ENCODE results near the gene TMA7.
A peak's percentile ranks its signal among the peaks of the same experiment; 100 is the strongest.

The TMA7 gene

DNA sequence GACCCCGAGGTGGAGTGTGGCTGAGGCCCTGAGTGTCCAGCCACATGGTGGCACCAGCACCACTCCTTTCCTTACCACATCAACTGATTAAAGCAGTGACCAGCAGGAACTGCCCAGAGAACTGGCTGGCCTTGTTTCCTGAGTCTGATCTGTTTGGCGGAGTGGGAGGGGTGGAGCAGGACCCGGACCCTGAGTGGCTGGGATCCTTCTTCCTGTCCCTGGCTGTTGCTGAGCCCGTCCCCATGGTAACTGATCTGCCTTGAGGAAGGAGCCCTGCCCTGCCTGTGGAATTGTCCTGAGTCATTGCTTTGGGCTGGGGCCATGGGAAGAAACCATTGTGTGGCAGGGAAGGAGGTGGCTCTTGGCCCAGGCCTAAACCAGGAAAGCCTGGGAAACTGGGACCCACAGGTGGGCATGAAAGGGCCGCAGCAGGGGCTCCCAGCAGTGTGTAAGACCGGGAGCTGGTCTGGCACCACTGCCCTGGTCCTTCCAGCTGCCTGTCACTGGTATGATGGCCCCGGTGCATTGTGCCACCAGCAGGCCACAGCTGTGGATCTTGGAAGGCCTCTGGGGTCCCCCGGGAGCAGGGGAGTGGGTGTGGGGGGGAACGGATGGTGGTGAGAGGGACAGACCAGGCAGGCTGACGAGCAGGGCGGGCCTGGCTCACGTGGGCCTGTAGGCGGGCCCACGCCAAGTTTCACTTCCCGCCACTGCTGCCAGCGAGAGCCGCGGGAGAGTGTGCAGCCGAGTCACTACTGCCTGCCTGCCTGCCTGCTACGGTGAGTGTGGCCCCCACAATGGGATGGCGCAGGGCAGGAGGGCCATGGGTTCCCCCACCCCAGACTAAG lies 25.7 kb downstream of the TMA7 start:
- H3K9ac ChIP-seq (ENCODE audit: low read depth, low read length), result peak overlapping the region; percentile 80

DNA sequence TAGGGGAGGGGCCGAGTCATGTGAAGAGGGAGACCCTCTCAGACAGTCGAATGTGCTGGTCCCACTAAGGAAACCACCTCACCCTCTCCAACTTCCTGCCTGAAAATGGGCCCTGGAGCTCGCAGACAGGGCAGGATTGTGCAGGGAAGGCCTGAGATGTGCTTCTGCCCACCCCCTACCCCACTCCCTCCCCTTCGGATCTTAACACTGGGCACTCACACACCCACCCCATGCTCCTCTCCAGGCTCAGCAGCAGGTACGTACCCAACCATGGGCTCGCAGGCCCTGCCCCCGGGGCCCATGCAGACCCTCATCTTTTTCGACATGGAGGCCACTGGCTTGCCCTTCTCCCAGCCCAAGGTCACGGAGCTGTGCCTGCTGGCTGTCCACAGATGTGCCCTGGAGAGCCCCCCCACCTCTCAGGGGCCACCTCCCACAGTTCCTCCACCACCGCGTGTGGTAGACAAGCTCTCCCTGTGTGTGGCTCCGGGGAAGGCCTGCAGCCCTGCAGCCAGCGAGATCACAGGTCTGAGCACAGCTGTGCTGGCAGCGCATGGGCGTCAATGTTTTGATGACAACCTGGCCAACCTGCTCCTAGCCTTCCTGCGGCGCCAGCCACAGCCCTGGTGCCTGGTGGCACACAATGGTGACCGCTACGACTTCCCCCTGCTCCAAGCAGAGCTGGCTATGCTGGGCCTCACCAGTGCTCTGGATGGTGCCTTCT lies 26.5 kb downstream of the TMA7 start:
- no peaks in the 10 kb centered on the region for H3K9me3 ChIP-seq (ENCODE audit: control insufficient read depth, insufficient read depth, low read length)
- no peak overlapping the region for H3K4me3 ChIP-seq (ENCODE audit: low read depth, low read length)
- H3K9ac ChIP-seq (ENCODE audit: low read depth, low read length), result peak overlapping the region; percentile 80
- H3K27me3 ChIP-seq (ENCODE audit: control insufficient read depth, insufficient read depth, low read length), result no peaks in the 10 kb centered on the region
- peaks cover 35% of the 10 kb centered on the region for H3K36me3 ChIP-seq (ENCODE audit: control insufficient read depth, insufficient read depth, low read length)
- H3K27ac ChIP-seq (ENCODE audit: low read depth, low read length), result peak overlapping the region; percentile 99
- H3K4me1 ChIP-seq (ENCODE audit: control insufficient read depth, insufficient read depth, low read length), result peaks cover 11% of the 10 kb centered on the region

More for the DNA sequence above, 25.7 kb downstream of the TMA7 start:
- Histone ChIP-seq H3K36me3 (ENCODE audit: control insufficient read depth, insufficient read depth, low read length) (peaks cover 43% of the 10 kb centered on the region), H3K4me3 (ENCODE audit: low read depth, low read length) (no peak overlapping the region), H3K9me3 (ENCODE audit: control insufficient read depth, insufficient read depth, low read length) (no peaks in the 10 kb centered on the region), H3K4me1 (ENCODE audit: control insufficient read depth, insufficient read depth, low read length) (peaks cover 11% of the 10 kb centered on the region), H3K27ac (ENCODE audit: low read depth, low read length) (peak overlapping the region; percentile 99), H3K27me3 (ENCODE audit: control insufficient read depth, insufficient read depth, low read length) (no peaks in the 10 kb centered on the region)

DNA sequence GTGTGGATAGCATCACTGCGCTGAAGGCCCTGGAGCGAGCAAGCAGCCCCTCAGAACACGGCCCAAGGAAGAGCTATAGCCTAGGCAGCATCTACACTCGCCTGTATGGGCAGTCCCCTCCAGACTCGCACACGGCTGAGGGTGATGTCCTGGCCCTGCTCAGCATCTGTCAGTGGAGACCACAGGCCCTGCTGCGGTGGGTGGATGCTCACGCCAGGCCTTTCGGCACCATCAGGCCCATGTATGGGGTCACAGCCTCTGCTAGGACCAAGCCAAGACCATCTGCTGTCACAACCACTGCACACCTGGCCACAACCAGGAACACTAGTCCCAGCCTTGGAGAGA lies 27.0 kb downstream of the TMA7 start:
- H3K9ac ChIP-seq (ENCODE audit: low read depth, low read length), result no peak overlapping the region
- H3K9me3 ChIP-seq (ENCODE audit: control insufficient read depth, insufficient read depth, low read length), result no peaks in the 10 kb centered on the region
- no peak overlapping the region for H3K4me3 ChIP-seq (ENCODE audit: low read depth, low read length)
- peak overlapping the region; percentile 99 for H3K27ac ChIP-seq (ENCODE audit: low read depth, low read length)
- peaks cover 11% of the 10 kb centered on the region for H3K4me1 ChIP-seq (ENCODE audit: control insufficient read depth, insufficient read depth, low read length)
- H3K27me3 ChIP-seq (ENCODE audit: control insufficient read depth, insufficient read depth, low read length), result no peaks in the 10 kb centered on the region
- H3K36me3 ChIP-seq (ENCODE audit: control insufficient read depth, insufficient read depth, low read length), result peaks cover 35% of the 10 kb centered on the region

DNA sequence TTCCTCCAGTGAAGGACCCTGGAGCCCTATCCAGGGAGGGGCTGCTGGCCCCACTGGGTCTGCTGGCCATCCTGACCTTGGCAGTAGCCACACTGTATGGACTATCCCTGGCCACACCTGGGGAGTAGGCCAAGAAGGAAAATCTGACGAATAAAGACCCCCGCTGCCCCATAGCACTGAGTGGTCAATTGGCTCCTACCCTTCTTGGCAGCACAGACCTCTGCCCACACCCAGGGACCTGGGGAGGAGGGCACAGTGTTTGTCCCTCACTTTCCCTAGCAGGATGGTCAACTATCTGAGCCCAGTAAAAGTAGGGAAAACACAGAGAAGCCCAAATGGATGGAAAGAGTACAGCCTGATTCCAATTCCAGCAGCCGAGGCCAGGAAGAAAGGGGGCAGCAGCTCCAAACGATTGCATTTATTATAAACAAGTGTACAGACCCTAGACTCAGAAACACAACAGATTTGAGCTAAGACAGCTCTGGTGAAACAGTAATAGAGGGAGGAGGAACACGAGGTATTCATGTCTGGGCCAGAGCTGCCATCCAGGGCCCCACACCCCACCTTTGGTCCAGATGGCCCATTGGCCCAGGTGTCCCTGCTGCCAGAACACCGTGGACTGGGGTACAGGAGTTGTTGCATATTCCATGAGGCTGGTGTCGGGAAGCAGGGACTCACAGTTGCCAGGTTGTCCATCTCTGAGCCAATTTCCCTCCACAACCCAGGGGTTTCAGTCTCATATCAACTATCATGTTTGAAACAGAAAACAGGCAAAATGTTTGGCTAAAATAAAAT lies 27.6 kb downstream of the TMA7 start:
- peaks cover 35% of the 10 kb centered on the region for H3K36me3 ChIP-seq (ENCODE audit: control insufficient read depth, insufficient read depth, low read length)
- H3K9ac ChIP-seq (ENCODE audit: low read depth, low read length), result no peak overlapping the region
- no peaks in the 10 kb centered on the region for H3K27me3 ChIP-seq (ENCODE audit: control insufficient read depth, insufficient read depth, low read length)
- peaks cover 11% of the 10 kb centered on the region for H3K4me1 ChIP-seq (ENCODE audit: control insufficient read depth, insufficient read depth, low read length)
- H3K9me3 ChIP-seq (ENCODE audit: control insufficient read depth, insufficient read depth, low read length), result no peaks in the 10 kb centered on the region
- H3K4me3 ChIP-seq (ENCODE audit: low read depth, low read length), result no peak overlapping the region
- no peak overlapping the region for H3K27ac ChIP-seq (ENCODE audit: low read depth, low read length)

DNA sequence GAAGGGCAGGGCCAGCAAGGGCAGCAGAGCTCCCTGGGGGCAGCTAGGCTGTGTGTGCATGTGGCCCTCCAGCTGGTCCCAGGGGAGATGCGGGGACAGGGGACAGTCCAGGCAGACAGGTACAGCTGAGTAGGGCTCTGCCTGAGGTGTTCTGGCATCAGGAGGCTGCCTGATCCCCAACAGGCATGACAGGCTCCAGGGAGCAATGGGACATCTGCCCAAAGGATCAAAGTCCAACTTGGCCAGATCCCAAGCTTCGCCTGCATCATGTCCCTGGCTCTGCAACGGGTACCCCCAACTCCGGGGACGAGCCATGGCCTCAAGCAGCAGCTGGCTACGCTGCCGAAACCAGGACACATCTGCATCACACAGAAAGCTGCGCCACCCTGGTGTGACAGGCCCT lies 28.3 kb downstream of the TMA7 start:
- Histone ChIP-seq H3K27me3 (ENCODE audit: control insufficient read depth, insufficient read depth, low read length) (no peaks in the 10 kb centered on the region), H3K4me1 (ENCODE audit: control insufficient read depth, insufficient read depth, low read length) (peaks cover 13% of the 10 kb centered on the region), H3K9me3 (ENCODE audit: control insufficient read depth, insufficient read depth, low read length) (no peaks in the 10 kb centered on the region), H3K27ac (ENCODE audit: low read depth, low read length) (no peak overlapping the region), H3K36me3 (ENCODE audit: control insufficient read depth, insufficient read depth, low read length) (peaks cover 35% of the 10 kb centered on the region), H3K9ac (ENCODE audit: low read depth, low read length) (no peak overlapping the region), H3K4me3 (ENCODE audit: low read depth, low read length) (no peak overlapping the region)

DNA sequence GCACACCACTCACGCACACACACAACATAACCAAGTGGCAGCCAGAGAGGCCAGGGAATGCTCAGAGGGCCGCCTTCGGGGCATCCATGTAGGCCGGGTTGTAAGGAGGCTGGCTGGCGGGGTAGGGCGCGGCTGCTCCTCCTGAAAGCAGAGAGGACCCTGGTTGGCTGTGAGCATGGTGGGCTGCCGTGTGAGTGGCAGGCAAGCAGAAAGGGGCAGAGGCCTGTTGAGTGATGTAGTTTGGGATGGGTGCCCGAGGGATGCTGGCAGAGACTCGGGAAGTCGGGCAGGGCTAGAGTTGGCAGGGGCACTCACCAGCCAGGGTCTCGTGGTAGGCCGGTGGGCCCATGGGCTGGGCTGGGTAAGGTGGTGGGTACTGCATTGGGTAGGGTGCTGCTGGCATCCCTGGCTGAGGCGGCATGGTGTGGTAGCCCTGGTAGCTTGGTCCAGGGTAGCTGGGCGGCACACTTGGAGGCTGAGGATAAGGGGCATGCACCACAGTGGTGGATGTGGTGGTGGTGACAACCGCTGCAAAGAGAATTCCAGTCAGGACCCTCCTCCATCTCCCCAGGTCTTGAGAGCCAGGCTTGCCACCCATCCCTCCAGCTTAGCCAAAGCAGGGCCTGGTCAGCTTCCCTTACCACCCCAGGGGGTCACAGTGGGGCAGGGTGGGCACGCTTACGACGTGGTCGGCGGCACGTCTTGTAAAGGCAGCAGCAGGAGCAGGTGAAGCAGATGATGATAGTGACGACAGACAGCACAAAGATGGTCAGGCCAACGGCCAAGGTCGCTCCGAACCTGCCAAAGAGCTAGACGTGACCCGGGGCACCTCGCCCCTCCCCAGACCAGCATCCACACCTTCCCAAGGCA lies 29.2 kb downstream of the TMA7 start:
- Histone ChIP-seq H3K9ac (ENCODE audit: low read depth, low read length) (no peak overlapping the region), H3K4me1 (ENCODE audit: control insufficient read depth, insufficient read depth, low read length) (peaks cover 17% of the 10 kb centered on the region), H3K4me3 (ENCODE audit: low read depth, low read length) (no peak overlapping the region), H3K27me3 (ENCODE audit: control insufficient read depth, insufficient read depth, low read length) (no peaks in the 10 kb centered on the region), H3K9me3 (ENCODE audit: control insufficient read depth, insufficient read depth, low read length) (no peaks in the 10 kb centered on the region), H3K27ac (ENCODE audit: low read depth, low read length) (no peak overlapping the region), H3K36me3 (ENCODE audit: control insufficient read depth, insufficient read depth, low read length) (peaks cover 35% of the 10 kb centered on the region)

DNA sequence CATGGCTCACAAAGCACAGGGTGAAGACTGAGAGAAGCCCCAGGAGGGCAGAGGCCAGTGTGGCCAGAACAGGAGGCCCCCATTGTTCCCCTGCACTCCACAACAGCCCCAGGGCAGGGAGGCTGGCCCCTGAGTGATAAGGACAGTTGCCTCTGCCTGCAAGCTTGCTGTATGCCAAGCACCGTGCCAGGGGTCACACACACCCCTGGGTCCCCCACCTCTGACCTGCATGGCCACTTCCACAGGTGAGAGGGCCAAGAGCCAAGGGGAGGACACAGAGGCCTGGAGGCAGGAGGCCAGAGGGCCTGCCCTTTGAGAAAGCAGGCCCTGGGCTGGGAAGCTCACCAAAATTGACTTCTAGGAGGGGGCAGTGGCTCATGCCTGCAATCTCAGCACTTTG lies 30.2 kb downstream of the TMA7 start:
- peaks cover 23% of the 10 kb centered on the region for H3K4me1 ChIP-seq (ENCODE audit: control insufficient read depth, insufficient read depth, low read length)
- no peaks in the 10 kb centered on the region for H3K27me3 ChIP-seq (ENCODE audit: control insufficient read depth, insufficient read depth, low read length)
- H3K4me3 ChIP-seq (ENCODE audit: low read depth, low read length), result no peak overlapping the region
- H3K36me3 ChIP-seq (ENCODE audit: control insufficient read depth, insufficient read depth, low read length), result peaks cover 35% of the 10 kb centered on the region
- H3K27ac ChIP-seq (ENCODE audit: low read depth, low read length), result no peak overlapping the region
- H3K9me3 ChIP-seq (ENCODE audit: control insufficient read depth, insufficient read depth, low read length), result no peaks in the 10 kb centered on the region
- H3K9ac ChIP-seq (ENCODE audit: low read depth, low read length), result no peak overlapping the region

DNA sequence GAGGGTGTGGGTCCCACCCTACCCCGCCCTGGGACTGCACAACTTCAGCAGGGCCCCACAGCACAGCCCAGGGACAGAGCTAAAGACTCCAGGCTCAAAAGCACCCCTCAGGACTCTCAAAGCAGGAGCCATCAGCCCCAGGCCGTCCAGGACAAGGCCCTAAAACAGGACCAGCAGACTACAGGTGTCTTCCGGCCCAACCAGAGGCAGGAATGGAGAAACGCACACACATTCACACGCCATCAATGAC lies 32.5 kb downstream of the TMA7 start:
- no peaks in the 10 kb centered on the region for H3K9me3 ChIP-seq (ENCODE audit: control insufficient read depth, insufficient read depth, low read length)
- H3K27me3 ChIP-seq (ENCODE audit: control insufficient read depth, insufficient read depth, low read length), result no peaks in the 10 kb centered on the region
- H3K36me3 ChIP-seq (ENCODE audit: control insufficient read depth, insufficient read depth, low read length), result peaks cover 28% of the 10 kb centered on the region
- H3K4me1 ChIP-seq (ENCODE audit: control insufficient read depth, insufficient read depth, low read length), result peaks cover 17% of the 10 kb centered on the region
- peak overlapping the region; percentile 75 for H3K9ac ChIP-seq (ENCODE audit: low read depth, low read length)
- peak overlapping the region; percentile 64 for H3K4me3 ChIP-seq (ENCODE audit: low read depth, low read length)
- H3K27ac ChIP-seq (ENCODE audit: low read depth, low read length), result peak overlapping the region; percentile 92

DNA sequence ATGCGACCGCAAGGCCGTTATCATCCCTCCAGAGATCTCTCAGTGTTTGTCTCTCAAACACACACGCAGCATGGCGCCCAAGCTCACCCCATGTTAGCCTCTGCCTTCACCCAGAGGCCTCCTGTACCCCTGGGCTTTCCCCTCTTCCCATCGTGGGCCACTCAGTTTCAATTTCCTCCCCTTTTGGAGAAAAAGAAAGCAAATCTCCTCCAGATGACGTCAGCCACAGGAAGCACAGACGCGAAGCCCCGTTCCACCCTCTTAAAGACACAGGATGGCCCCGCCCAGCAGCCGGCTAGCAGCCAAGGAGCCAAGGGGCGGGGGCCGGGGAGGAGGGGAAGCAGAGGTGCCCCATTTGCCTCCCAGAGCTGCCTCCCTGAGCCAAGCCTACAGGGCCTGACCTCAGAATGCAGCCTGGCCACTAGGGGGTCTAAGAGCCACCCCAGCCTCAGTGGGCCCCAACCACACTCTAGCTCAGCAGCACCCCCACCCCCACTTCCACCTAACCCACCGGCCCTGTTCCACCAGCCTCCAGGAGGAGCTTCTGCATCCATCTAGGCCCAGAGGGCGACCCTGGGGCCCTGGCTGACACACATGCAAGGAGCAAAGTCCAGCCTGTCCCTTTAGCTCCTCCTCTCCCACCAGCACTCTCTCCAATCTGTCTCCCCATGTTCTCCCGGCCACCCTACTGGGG lies 33.0 kb downstream of the TMA7 start:
- Histone ChIP-seq H3K36me3 (ENCODE audit: control insufficient read depth, insufficient read depth, low read length) (peaks cover 23% of the 10 kb centered on the region), H3K27ac (ENCODE audit: low read depth, low read length) (peak overlapping the region; percentile 92), H3K9me3 (ENCODE audit: control insufficient read depth, insufficient read depth, low read length) (no peaks in the 10 kb centered on the region), H3K27me3 (ENCODE audit: control insufficient read depth, insufficient read depth, low read length) (no peaks in the 10 kb centered on the region), H3K4me3 (ENCODE audit: low read depth, low read length) (peak overlapping the region; percentile 64), H3K9ac (ENCODE audit: low read depth, low read length) (peak overlapping the region; percentile 75), H3K4me1 (ENCODE audit: control insufficient read depth, insufficient read depth, low read length) (peaks cover 17% of the 10 kb centered on the region)

DNA sequence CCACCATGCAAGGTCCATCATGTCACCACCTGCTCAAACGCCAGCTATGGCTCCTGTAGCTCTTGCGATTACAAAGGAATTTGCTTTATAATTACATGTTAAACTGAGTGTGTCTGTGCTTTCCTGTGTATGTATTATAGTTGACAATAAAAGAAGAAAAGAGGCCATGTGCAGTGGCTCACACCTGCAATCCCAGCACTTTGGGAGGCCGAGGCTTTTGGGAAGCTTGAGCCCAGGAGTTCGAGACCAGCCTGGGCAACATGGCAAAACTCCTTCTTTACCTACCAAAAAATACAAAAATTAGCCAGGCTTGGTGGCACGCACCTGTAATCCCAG lies 33.5 kb downstream of the TMA7 start:
- Histone ChIP-seq H3K9ac (ENCODE audit: low read depth, low read length) (peak overlapping the region; percentile 12; the same call in 1 of the 2 replicates), H3K4me1 (ENCODE audit: control insufficient read depth, insufficient read depth, low read length) (peaks cover 17% of the 10 kb centered on the region), H3K4me3 (ENCODE audit: low read depth, low read length) (0 out of 2 replicates have a peak overlapping the region, but pooled peaks have one; percentile 21)

More for the DNA sequence above, 33.5 kb downstream of the TMA7 start:
- Histone ChIP-seq H3K9me3 (ENCODE audit: control insufficient read depth, insufficient read depth, low read length) (no peaks in the 10 kb centered on the region), H3K27ac (ENCODE audit: low read depth, low read length) (peak overlapping the region; percentile 92), H3K36me3 (ENCODE audit: control insufficient read depth, insufficient read depth, low read length) (peaks cover 18% of the 10 kb centered on the region), H3K27me3 (ENCODE audit: control insufficient read depth, insufficient read depth, low read length) (no peaks in the 10 kb centered on the region)
